Skeletal muscle satellite cell (primary cell): Measurements from ENCODE around the gene ELP4.
"Not testable (repeated sequence)": the region's sequence is repeated elsewhere in the genome, so short reads cannot be mapped to it uniquely, and the experiment has no call there.

ENCODE experiments used
- H3K27me3 ChIP-seq: 2 replicates; pipeline ENCODE4 v1.7.0; 2013; ENCODE audit warnings: low read length; ENCODE audit not compliant: control insufficient read depth, insufficient read depth
- H3K36me3 ChIP-seq: 2 replicates; pipeline ENCODE4 v1.7.0; 2013; ENCODE audit warnings: mild to moderate bottlenecking, control low read depth, low read length; ENCODE audit not compliant: insufficient read depth
- H3K4me1 ChIP-seq: 2 replicates; pipeline ENCODE4 v1.7.0; 2013; ENCODE audit warnings: low read length; ENCODE audit not compliant: control insufficient read depth, insufficient read depth
- H3K4me2 ChIP-seq: 2 replicates; pipeline ENCODE4 v1.7.0; 2013; ENCODE audit warnings: mild to moderate bottlenecking, low read length
- H3K4me3 ChIP-seq: 2 replicates; pipeline ENCODE4 v1.7.0; 2013; ENCODE audit warnings: low read length
- H3K9ac ChIP-seq: 2 replicates; pipeline ENCODE4 v1.7.0; 2013; ENCODE audit warnings: mild to moderate bottlenecking, low read depth, low read length, moderate library complexity
- H3K9me3 ChIP-seq: replicated peaks from 2 replicates; pipeline ENCODE4 v1.7.0; 2013; ENCODE audit warnings: mild to moderate bottlenecking, control low read depth, low read length

Gene ELP4

DNA sequence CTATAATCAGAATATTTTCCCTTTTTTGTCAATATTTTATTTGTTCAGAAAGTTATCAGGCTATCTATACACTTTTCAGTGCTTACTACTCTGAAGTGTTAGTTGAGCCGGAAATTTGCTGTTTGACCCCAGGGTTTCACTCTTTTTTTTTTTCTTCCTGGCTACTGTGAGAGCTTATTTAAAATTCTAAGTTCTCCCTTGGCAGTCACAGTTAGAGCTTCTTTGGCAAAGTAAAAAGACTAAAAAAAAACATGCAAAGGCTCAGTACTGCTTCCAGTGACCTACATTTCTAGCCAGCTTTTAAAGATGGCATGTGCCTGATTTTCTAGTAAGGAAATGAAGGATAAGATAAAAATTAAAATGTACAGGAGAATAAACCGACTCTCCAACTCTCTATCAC lies 48.4 kb downstream of the ELP4 start:
- no peak overlapping the region for H3K9ac ChIP-seq
- no peaks in the 10 kb centered on the region for H3K27me3 ChIP-seq
- no peaks in the 10 kb centered on the region for H3K9me3 ChIP-seq
- H3K36me3 ChIP-seq: no peaks in the 10 kb centered on the region
- H3K4me1 ChIP-seq: no peaks in the 10 kb centered on the region
- no peak overlapping the region for H3K4me2 ChIP-seq
- no peak overlapping the region for H3K4me3 ChIP-seq

DNA sequence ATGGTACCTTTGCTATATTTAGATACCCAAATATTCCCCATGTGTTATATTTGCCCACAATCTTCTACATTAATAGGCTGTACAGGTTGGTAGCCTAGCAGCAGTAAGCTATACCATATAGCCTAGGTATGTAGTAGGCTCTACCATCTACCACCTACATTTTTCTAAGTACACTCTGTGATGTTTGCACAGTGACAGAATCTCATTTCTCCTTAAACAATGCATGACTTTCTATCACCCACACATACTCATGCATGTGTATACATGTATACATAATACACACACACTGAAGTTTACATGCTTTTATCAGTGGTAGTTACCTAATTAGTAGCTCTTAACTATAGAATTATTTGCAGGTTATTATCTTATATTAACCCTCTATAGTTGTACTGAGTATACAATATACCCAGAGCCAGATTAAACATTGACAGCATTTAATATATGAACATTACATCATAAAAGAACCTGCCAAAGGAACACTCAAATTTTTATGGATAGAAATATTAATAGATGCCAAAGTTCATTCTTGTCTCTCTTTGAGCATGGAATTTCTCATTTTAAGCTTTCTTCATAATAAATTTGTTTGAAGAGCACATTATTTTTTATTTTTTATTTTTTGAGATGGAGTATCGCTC lies 51.4 kb downstream of the ELP4 start:
- no peaks in the 10 kb centered on the region for H3K27me3 ChIP-seq
- no peaks in the 10 kb centered on the region for H3K9me3 ChIP-seq
- no peaks in the 10 kb centered on the region for H3K4me1 ChIP-seq
- no peak overlapping the region for H3K4me2 ChIP-seq
- no peaks in the 10 kb centered on the region for H3K36me3 ChIP-seq
- H3K9ac ChIP-seq: no peak overlapping the region
- no peak overlapping the region for H3K4me3 ChIP-seq

DNA sequence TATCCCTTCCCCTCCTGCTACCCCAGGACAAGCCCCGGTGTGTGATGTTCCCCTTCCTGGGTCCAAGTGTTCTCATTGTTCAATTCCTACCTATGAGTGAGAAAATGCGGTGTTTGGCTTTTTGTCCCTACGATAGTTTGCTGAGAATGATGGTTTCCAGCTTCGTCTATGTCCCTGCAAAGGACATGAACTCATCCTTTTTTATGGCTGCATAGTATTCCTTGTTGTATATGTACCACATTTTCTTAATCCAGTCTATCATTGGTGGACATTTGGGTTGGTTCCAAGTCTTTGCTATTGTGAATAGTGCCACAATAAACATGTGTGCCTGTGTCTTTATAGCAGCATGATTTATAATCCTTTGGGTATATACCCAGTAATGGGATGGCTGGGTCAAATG lies 55.0 kb downstream of the ELP4 start:
- not testable (repeated sequence) for H3K4me3 ChIP-seq, H3K4me2 ChIP-seq, H3K9me3 ChIP-seq, H3K9ac ChIP-seq, H3K27me3 ChIP-seq, H3K36me3 ChIP-seq, H3K4me1 ChIP-seq

DNA sequence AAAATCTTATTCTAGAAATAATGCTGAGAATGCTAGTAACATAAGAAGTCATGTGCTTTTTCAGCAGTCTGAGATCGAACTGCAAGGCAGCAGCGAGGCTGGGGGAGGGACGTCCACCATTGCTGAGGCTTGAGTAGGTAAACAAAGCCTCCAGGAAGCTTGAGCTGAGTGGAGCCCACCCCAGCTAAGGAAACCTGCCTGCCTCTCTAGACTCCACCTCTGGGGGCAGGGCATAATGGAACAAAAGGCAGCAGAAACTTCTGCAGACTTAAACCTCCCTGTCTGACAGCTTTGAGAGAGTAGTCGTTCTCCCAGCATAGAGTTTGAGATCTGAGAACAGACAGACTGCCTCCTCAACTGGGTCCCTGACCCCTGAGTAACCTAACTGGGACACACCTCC lies 64.6 kb downstream of the ELP4 start:
- not testable (repeated sequence) for H3K4me1 ChIP-seq, H3K4me2 ChIP-seq, H3K9me3 ChIP-seq, H3K4me3 ChIP-seq, H3K27me3 ChIP-seq, H3K9ac ChIP-seq, H3K36me3 ChIP-seq

DNA sequence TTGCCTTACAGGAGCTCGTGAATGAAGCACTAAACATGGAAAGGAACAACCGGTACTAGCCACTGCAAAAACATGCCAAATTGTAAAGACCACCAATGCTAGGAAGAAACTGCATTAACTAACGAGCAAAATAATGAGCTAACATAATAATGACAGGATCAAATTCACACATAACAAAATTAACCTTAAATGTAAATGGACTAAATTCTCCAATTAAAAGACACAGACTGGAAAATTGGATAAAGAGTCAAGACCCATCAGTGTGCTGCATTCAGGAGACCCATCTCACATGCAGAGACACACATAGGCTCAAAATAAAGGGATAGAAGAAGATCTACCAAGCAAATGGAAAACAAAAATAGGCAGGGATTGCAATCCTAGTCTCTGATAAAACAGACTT lies 66.2 kb downstream of the ELP4 start:
- not testable (repeated sequence) for H3K4me3 ChIP-seq, H3K9ac ChIP-seq, H3K4me1 ChIP-seq, H3K4me2 ChIP-seq, H3K36me3 ChIP-seq, H3K9me3 ChIP-seq, H3K27me3 ChIP-seq

DNA sequence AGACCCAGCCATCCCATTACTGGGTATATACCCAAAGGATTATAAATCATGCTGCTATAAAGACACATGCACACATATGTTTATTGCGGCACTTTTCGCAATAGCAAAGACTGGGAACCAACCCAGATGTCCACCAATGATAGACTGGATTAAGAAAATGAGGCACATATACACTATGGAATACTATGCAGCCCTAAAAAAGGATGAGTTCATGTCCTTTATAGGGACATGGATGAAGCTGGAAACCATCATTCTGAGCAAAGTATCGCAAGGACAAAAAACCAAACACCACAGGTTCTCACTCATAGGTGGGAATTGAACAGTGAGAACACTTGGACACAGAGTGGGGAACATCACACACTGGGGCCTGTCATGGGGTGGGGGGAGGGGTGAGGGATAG lies 69.8 kb downstream of the ELP4 start:
- not testable (repeated sequence) for H3K4me3 ChIP-seq, H3K4me2 ChIP-seq, H3K27me3 ChIP-seq, H3K4me1 ChIP-seq, H3K9me3 ChIP-seq, H3K9ac ChIP-seq, H3K36me3 ChIP-seq

DNA sequence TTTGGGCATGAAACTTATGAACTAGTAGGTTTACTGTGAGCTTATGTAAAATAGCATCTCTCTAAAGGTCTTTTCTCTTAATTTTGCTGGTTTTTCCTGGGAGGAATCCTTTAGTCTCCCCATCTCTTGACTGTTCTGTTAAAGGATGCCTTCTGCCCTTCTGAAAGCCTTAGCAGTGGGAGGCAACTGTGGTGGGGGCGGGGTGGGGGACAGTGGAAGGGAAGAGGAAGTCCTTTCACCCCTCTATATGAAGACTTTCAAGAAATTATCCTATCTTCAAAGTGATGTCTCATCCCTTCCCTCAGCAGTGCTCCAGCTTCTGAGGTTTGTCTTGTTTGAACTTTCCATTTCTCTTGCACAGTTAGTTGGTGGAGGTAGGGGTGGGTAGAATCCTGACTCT lies 73.1 kb downstream of the ELP4 start:
- H3K27me3 ChIP-seq: no peaks in the 10 kb centered on the region
- no peaks in the 10 kb centered on the region for H3K9me3 ChIP-seq
- H3K36me3 ChIP-seq: no peaks in the 10 kb centered on the region
- H3K4me1 ChIP-seq: no peaks in the 10 kb centered on the region
- no peak overlapping the region for H3K4me2 ChIP-seq
- no peak overlapping the region for H3K9ac ChIP-seq
- no peak overlapping the region for H3K4me3 ChIP-seq

DNA sequence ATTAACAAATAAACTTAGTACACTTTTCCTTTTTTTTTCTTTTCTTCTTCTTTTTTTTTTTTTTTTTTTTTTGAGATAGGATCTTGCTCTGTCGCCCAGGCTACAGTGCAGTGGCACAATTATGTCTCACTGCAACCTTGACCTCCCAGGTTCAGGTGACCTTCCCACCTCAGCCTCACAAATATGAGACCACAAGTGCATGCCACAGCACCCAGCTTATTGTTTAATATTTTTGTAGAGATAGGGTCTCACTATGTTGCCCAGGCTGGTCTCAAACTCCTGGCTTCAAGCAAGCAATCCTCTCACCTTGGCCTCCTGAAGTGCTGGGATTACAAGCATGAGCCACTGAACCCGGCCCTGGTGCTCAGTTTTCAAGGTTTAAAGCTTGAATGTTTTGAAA lies 88.9 kb downstream of the ELP4 start:
- no peaks in the 10 kb centered on the region for H3K4me1 ChIP-seq
- no peaks in the 10 kb centered on the region for H3K9me3 ChIP-seq
- H3K4me3 ChIP-seq: no peak overlapping the region
- H3K36me3 ChIP-seq: no peaks in the 10 kb centered on the region
- H3K27me3 ChIP-seq: no peaks in the 10 kb centered on the region
- H3K4me2 ChIP-seq: no peak overlapping the region
- H3K9ac ChIP-seq: no peak overlapping the region

DNA sequence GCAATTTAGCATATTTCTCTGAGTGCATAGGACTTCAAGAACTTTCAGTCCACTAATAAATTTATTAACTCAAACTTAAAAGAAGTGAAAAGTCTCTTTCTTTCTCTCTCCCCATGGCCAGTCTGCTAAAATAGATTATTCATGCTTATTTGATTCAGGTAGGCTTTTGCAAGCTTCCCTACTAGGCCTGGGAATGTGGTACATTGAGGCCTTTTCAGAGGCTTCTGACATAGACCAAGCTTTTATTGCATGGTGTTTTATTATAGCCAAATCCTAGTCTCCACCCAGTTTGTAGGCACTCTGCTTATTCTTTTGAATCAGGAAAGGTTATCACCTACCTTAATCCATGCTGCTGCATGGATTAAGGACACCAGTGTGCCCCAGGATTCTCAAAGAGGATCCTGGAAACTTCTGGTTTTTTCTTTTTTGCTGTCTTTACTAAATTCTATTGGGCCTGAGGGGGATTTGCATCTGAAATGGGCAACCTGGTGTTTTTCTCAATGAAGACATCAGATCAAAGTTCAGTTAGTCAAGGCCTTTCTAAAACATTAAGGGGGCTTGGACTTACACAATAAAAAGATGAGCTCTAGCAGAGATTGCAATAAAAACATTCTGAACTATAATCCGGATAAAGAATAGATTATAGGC lies 92.2 kb downstream of the ELP4 start:
- Histone ChIP-seq H3K27me3 (no peaks in the 10 kb centered on the region), H3K4me1 (no peaks in the 10 kb centered on the region), H3K9ac (no peak overlapping the region), H3K9me3 (no peaks in the 10 kb centered on the region), H3K36me3 (no peaks in the 10 kb centered on the region), H3K4me3 (no peak overlapping the region), H3K4me2 (no peak overlapping the region)

DNA sequence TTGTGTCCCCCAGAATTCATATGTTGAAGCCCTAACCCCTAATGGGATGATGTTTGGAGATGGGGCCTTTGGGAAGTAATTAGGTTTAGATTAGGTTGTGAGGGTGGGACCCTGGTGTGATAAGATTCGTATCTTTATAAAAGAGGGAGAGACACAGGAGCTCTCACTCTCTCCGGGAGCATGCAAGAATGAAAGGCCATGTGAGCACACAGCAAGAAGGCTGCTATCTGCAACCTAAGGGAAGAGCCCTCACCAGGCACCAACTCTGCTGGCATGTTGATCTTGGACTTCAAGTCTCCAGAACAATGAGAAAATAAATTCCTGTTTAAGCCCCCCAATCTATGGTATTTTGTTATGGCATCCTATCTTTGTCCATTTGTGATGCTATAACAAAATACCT lies 97.3 kb downstream of the ELP4 start:
- H3K4me3 ChIP-seq: no peak overlapping the region
- no peaks in the 10 kb centered on the region for H3K36me3 ChIP-seq
- no peaks in the 10 kb centered on the region for H3K4me1 ChIP-seq
- H3K4me2 ChIP-seq: no peak overlapping the region
- H3K9ac ChIP-seq: no peak overlapping the region
- H3K9me3 ChIP-seq: no peaks in the 10 kb centered on the region
- no peaks in the 10 kb centered on the region for H3K27me3 ChIP-seq

DNA sequence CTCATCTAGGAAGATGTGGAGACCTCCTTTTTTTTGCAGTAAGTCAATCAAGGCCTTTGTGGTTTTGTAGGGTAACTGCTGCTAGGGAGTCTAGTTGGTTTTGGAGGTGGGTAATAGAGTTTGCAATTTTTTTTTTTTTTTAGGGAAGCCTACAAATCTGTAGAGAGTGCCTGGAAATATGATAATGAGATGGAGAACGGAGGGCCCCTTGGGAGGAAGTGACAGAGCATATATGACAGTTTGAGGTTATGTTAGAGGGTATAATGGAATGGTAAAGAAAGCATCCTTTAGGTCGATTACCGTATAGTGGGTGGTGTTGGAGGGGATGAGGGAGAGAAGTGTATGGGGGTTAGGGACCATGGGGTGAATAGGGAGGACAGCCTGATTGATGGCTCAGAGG lies 98.3 kb downstream of the ELP4 start:
- no peaks in the 10 kb centered on the region for H3K4me1 ChIP-seq
- H3K4me2 ChIP-seq: no peak overlapping the region
- H3K9me3 ChIP-seq: no peaks in the 10 kb centered on the region
- no peak overlapping the region for H3K4me3 ChIP-seq
- H3K9ac ChIP-seq: no peak overlapping the region
- H3K36me3 ChIP-seq: no peaks in the 10 kb centered on the region
- H3K27me3 ChIP-seq: no peaks in the 10 kb centered on the region

DNA sequence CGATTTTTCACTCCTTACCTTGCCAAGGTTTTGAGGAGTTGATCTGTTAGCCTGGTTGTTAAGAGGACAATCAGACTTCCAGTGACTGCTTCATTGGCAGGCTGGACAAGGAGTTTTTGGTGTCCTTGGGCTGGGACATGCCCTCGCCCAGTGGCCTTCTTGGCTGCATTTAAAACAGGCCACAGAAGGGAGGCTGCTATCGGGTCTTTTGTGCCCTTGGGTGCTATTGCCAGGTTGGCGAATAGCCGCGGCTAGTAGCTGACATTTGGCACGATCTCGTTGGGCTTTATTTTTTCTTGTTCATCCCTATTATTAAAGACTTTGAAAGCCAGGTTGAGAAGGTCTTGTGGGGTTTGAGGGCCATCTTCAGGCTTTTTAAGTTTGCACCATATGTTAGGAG lies 99.4 kb downstream of the ELP4 start:
- no peak overlapping the region for H3K4me2 ChIP-seq
- no peak overlapping the region for H3K4me3 ChIP-seq
- no peaks in the 10 kb centered on the region for H3K9me3 ChIP-seq
- no peak overlapping the region for H3K9ac ChIP-seq
- no peaks in the 10 kb centered on the region for H3K27me3 ChIP-seq
- H3K4me1 ChIP-seq: no peaks in the 10 kb centered on the region
- no peaks in the 10 kb centered on the region for H3K36me3 ChIP-seq
